ENCODE results near the gene RGS17.

DNA sequence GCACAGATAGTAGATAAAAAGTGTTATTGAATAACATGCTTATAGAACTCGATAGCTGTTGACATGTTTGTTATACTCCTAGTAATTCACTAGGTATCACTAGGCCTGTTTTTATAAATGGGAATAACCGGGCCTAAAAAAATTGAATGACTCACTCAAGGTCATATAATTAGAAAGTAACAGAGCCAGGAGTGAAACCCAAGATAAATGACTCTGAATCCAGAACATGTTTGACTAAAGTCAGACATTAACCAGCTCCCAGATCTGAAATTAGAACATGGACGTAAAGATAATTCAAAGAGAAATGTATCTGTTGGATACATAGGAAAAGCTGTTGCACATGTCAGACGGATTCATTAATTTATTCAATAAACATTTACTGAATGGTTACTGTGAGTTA lies 26.9 kb downstream of the RGS17 start:
- TF ChIP-seq, protein P1, sequence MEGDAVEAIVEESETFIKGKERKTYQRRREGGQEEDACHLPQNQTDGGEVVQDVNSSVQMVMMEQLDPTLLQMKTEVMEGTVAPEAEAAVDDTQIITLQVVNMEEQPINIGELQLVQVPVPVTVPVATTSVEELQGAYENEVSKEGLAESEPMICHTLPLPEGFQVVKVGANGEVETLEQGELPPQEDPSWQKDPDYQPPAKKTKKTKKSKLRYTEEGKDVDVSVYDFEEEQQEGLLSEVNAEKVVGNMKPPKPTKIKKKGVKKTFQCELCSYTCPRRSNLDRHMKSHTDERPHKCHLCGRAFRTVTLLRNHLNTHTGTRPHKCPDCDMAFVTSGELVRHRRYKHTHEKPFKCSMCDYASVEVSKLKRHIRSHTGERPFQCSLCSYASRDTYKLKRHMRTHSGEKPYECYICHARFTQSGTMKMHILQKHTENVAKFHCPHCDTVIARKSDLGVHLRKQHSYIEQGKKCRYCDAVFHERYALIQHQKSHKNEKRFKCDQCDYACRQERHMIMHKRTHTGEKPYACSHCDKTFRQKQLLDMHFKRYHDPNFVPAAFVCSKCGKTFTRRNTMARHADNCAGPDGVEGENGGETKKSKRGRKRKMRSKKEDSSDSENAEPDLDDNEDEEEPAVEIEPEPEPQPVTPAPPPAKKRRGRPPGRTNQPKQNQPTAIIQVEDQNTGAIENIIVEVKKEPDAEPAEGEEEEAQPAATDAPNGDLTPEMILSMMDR (conservative IDR thresholded peaks at IDR 0.05), result no peak
- TF ChIP-seq EZH2 (IDR thresholded peaks at IDR 0.05; ENCODE audit: low read depth), result no peak
